ENCODE results near the gene SLC10A2. TPM values are rescaled to one million over a fixed set of nuclear protein-coding genes. Genes with fewer than 3 reads are reported as not detected.

SLC10A2 gene
- total and polyA plus RNA-seq, 2 donors: not detected

DNA sequence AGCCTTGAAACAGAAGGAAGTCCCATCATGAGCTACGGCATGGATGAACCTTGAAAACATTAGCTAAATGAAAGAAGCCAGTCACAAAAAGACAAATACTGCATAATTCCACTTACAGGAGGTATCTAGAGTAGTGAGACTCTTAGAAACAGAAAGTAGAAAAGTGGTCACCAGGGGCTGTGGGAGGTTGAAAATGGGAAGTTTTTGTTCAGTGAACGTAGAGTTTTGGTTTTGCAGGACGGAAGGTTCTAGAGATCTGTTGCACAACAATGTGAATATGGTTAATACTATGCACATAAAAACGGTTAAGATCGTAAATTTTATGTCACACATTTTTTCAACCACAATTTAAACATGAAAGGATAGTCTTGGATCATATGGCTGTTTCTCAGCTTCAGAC, 11.9 kb upstream of the SLC10A2 start:
- H3K36me3 ChIP-seq (ENCODE audit: insufficient read depth): no peaks in the 10 kb centered on the region
- no peaks in the 10 kb centered on the region for H3K4me1 ChIP-seq (ENCODE audit: insufficient read depth)
- no peak overlapping the region for H3K27ac ChIP-seq (ENCODE audit: low read depth)
- WGBS: 77% methylated on average over 5 of the region's 5 CpGs
- no peak overlapping the region for H3K4me3 ChIP-seq (ENCODE audit: low read depth, low read length)
- no peak for DNase-seq (ENCODE audit: extremely low spot score)

DNA sequence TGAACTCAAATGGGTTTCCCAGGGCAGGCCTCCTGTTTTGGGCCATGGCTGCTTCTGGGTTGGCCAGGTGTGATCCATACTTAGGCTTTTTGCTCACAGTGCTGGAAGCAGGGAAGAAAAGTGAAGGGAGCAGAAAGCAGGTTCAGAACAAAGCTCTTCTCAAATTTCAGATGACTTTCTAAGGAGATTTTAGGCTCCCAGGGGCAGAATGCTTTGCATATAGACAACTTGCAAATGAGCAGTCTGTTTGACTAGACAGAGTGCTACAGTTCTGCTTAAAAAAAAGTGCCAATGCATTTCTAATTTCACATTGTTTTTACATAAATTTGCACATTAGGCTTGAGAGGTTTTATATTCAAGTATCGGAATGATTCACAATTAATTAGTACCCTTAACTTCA, 2.6 kb upstream of the SLC10A2 start:
- H3K4me1 ChIP-seq (ENCODE audit: insufficient read depth): no peaks in the 10 kb centered on the region
- no peak overlapping the region for H3K4me3 ChIP-seq (ENCODE audit: low read depth, low read length)
- no peak for DNase-seq (ENCODE audit: extremely low spot score)
- 98% methylated on average over 1 of the region's 1 CpG for WGBS
- no peak overlapping the region for H3K27ac ChIP-seq (ENCODE audit: low read depth)
- peaks cover 1% of the 10 kb centered on the region for H3K36me3 ChIP-seq (ENCODE audit: insufficient read depth)

DNA sequence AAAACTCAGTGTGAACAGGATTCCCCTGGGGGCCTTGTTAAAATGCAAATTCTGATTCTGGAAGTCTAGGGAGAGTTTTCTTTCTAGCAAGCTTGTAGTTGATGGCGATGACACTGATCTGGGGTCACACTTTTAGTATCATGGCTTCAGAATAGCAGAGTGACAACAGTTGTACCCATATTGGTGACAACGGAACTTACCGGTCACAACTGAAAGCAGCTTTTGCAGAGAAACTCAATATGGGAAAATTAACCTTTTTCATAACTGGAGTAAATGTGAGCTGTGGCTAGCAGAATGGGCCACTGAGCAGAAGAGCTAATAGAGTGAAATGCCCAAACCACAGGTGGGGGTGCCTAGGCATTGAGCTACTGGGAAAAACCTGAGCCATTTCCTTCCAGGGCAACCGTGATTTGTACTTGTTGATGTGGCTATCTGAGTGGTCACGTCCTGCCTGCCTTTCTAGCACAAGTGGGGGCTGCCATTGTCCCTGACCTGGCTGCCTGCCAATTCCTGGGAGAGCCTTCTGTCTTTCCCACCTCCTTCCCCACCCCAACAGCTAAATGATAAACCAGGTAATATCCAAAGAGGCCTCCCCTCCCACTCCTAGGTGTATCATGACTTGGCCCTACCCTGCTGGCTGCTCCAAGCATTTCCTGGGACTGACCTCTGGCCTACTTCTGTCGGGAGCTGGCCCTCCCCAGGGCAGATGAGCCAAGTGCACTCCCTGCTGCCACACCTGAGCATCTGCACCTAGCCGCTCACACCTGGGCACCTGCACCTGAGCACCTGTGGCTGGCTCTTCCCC, 1.7 kb upstream of the SLC10A2 start:
- Histone ChIP-seq H3K4me1 (ENCODE audit: insufficient read depth) (no peaks in the 10 kb centered on the region), H3K36me3 (ENCODE audit: insufficient read depth) (peaks cover 1% of the 10 kb centered on the region), H3K4me3 (ENCODE audit: low read depth, low read length) (no peak overlapping the region), H3K27ac (ENCODE audit: low read depth) (no peak overlapping the region)
- WGBS: 81% methylated on average over 7 of the region's 7 CpGs
- no peak for DNase-seq (ENCODE audit: extremely low spot score)

DNA sequence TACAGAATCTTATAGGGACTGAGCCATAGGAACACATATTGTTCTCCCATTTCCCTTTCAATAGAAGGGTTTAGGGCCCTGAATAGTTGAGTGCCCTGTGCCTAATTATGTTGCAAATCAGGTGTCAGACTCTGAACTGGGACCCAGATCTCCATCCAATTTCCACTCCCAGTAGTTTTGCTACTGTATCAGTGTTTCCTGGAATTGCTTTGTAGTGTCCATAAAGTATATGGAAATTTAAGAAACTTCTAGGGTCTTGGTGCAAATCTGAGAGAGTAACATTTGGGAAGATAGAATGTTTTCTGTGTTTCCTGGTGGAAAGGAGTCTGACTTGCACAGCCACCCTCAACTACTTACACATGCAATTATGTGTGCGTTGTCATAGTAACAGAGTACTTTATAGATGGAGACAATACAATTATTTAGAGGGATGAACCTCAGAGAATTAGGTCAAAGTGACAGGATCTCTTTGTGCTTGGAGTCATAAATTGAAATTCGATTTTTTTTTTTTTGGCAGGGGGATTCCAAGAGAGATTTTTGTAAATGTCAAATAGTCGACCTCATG, 646 bp upstream of the SLC10A2 start:
- no peak overlapping the region for H3K27ac ChIP-seq (ENCODE audit: low read depth)
- no peak overlapping the region for H3K4me3 ChIP-seq (ENCODE audit: low read depth, low read length)
- WGBS: 65% methylated on average over 3 of the region's 3 CpGs
- no peak for DNase-seq (ENCODE audit: extremely low spot score)
- H3K4me1 ChIP-seq (ENCODE audit: insufficient read depth): no peaks in the 10 kb centered on the region
- H3K36me3 ChIP-seq (ENCODE audit: insufficient read depth): peaks cover 1% of the 10 kb centered on the region

DNA sequence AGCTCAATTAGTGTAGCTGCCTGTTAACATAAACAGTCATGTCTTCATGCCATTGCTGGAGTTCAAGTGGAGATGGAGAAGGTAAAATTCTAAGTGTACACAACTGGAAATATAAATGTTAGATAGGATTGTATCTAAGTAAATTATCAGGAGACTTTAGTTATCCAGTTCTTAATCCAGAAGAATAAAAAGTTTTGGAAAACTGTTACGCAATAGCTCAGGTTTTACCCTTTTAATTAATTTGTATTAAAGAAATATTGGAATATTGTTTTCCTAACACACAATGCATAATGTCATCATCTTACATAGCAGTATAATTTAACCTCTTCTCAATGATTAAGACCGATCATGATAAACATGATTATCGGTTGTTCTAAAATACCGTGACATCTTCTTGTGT, 2.8 kb downstream of the SLC10A2 start:
- WGBS: 96% methylated on average over 4 of the region's 4 CpGs
- no peaks in the 10 kb centered on the region for H3K36me3 ChIP-seq (ENCODE audit: insufficient read depth)
- no peak overlapping the region for H3K4me3 ChIP-seq (ENCODE audit: low read depth, low read length)
- no peaks in the 10 kb centered on the region for H3K4me1 ChIP-seq (ENCODE audit: insufficient read depth)
- no peak for DNase-seq (ENCODE audit: extremely low spot score)
- H3K27ac ChIP-seq (ENCODE audit: low read depth): no peak overlapping the region

DNA sequence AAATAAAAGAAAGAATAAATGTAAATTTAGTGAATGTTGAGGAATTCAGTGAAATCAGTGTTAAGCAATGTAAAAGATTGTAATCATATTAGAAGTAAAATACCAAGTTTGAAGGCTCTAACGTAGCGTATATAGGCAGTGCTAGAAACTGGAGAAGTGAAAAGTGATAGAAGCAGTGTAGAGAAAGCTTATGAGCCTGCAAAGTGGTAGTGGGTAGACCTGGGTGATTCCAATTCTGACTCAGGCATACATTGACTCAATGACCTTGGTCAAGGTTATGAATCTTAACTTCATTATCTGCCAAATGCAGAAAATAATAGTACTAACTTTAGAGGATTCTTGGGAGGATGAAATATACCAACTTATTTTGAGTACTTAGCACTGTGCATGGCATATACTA, 4.1 kb downstream of the SLC10A2 start:
- DNase-seq (ENCODE audit: extremely low spot score): no peak
- Histone ChIP-seq H3K4me1 (ENCODE audit: insufficient read depth) (no peaks in the 10 kb centered on the region), H3K4me3 (ENCODE audit: low read depth, low read length) (no peak overlapping the region), H3K36me3 (ENCODE audit: insufficient read depth) (no peaks in the 10 kb centered on the region), H3K27ac (ENCODE audit: low read depth) (no peak overlapping the region)
- WGBS: 86% methylated on average over 2 of the region's 2 CpGs

DNA sequence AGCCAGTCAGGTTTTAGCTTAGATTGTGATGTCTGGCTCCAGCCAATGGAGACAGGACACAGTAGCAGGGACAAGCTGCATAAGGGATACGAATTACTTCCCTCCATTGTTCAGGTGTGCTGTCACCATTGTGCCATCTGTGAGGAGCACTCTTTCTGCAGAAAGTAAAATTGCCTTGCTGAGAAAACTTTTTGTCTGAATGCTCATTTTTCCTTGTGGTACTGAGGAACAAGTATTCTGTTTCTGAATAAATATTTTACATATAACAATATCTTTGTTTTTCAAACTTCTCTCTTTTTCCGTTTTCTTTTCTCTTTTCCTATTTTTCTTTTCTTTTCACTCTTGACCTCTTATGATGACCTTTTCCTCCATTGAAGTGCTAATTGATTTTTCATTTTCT, 10.2 kb downstream of the SLC10A2 start:
- no peak for DNase-seq (ENCODE audit: extremely low spot score)
- no peak overlapping the region for H3K4me3 ChIP-seq (ENCODE audit: low read depth, low read length)
- no peaks in the 10 kb centered on the region for H3K4me1 ChIP-seq (ENCODE audit: insufficient read depth)
- 90% methylated on average over 2 of the region's 2 CpGs for WGBS
- no peaks in the 10 kb centered on the region for H3K36me3 ChIP-seq (ENCODE audit: insufficient read depth)
- no peak overlapping the region for H3K27ac ChIP-seq (ENCODE audit: low read depth)

DNA sequence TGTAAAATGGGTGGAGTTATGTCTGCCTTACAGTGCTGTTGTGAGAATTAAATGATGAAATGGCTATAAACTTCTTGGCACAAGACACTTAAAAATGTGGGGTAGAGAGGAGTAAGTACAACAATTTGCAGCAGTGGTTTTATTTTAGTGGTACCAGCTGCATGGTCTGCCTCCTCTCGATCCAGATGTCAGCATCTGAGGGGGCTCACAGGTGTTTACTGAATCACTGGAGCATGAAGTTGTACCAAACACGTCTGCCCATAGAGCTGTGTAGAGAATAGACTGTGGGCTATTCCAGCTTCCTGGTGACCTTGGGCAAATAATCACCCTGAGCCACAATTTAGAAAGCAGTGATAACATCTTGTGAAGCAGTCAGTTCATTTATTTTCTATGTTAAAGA, 11.1 kb downstream of the SLC10A2 start:
- H3K27ac ChIP-seq (ENCODE audit: low read depth): no peak overlapping the region
- no peaks in the 10 kb centered on the region for H3K36me3 ChIP-seq (ENCODE audit: insufficient read depth)
- no peaks in the 10 kb centered on the region for H3K4me1 ChIP-seq (ENCODE audit: insufficient read depth)
- no peak for DNase-seq (ENCODE audit: extremely low spot score)
- 72% methylated on average over 2 of the region's 2 CpGs for WGBS
- no peak overlapping the region for H3K4me3 ChIP-seq (ENCODE audit: low read depth, low read length)

DNA sequence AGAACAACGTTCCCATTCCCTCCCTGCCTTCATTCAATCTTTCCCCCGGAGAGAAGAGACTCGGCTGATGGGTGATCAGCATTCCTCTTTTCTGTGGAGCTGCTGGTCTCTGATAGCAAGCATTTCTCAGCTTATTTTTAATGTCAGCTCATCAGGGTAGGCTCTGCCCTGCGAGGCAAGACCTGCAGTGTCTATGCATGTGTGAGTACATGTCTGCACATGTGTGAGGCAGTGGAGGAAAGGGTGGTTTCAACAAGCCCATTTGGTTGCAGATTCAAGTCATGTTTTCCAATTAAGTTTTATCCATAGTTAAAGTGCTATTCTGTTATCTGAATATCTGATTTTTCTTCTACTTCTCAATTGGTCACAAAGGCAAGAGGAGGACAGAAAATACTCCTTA, 19.5 kb downstream of the SLC10A2 start:
- no peak for DNase-seq (ENCODE audit: extremely low spot score)
- Histone ChIP-seq H3K36me3 (ENCODE audit: insufficient read depth) (no peaks in the 10 kb centered on the region), H3K27ac (ENCODE audit: low read depth) (no peak overlapping the region), H3K4me3 (ENCODE audit: low read depth, low read length) (no peak overlapping the region), H3K4me1 (ENCODE audit: insufficient read depth) (no peaks in the 10 kb centered on the region)
- 81% methylated on average over 4 of the region's 4 CpGs for WGBS

DNA sequence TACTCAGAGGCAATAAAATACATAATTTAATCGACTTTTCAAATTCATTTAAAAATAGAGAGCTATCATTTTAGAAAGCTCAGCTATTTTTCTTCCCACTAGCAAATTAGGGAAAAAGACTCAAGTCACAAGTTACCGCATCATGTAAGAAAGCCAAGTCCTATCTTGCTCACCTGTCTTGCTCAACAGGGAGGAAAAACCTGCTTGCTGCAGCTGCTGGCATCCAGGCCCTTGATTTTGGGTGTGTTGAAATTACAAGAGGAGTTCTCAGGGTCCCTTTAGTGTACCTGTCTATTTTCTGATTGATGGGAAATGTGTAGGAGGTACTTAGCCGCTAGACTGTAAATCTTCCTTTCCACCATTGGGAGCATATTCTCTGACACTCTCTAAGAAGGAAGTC, 22.2 kb downstream of the SLC10A2 start:
- no peaks in the 10 kb centered on the region for H3K4me1 ChIP-seq (ENCODE audit: insufficient read depth)
- H3K36me3 ChIP-seq (ENCODE audit: insufficient read depth): no peaks in the 10 kb centered on the region
- H3K27ac ChIP-seq (ENCODE audit: low read depth): no peak overlapping the region
- 86% methylated on average over 3 of the region's 3 CpGs for WGBS
- DNase-seq (ENCODE audit: extremely low spot score): peak; percentile 61
- no peak overlapping the region for H3K4me3 ChIP-seq (ENCODE audit: low read depth, low read length)

DNA sequence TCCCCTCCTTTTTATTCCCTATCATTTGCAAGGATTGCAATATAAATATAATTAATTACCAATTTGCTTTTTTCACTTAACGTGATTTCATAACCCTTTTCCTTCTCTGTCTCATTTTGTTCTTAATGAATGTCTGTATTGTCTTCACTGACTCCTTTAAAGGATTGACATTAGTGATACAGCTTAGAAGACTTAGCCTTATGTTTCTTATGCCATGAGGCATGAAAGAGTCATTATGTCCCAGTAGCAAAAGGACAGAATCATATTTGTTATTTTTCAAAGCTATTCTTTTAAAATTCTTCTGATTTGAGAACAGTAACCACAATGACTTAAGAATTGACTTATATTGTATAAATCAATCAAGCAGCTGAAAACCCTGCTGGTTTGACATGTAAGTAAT, 26.2 kb downstream of the SLC10A2 start:
- Histone ChIP-seq H3K27ac (ENCODE audit: low read depth) (no peak overlapping the region), H3K36me3 (ENCODE audit: insufficient read depth) (no peaks in the 10 kb centered on the region), H3K4me1 (ENCODE audit: insufficient read depth) (no peaks in the 10 kb centered on the region), H3K4me3 (ENCODE audit: low read depth, low read length) (no peak overlapping the region)
- no peak for DNase-seq (ENCODE audit: extremely low spot score)
- WGBS: 91% methylated on average over 1 of the region's 1 CpG

DNA sequence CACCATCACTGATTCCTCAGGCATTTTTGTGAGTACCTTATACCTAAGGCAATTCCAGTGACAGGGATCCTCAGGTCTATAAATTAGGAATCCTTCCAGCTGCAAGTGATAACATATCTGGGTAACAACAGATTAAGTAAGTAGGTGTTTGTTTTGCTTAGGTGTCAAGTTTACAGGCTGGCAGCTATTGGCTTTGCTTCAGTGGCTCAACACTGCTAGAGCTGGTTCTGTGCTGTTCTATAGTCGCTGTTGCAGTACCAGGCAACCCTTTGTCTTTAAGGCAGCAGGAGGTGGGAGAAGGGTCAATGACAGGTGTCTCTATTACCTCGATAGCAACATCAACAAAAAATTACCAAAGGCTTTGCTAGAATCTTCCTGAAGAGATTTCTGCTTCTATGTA, 27.0 kb downstream of the SLC10A2 start:
- 48% methylated on average over 2 of the region's 2 CpGs for WGBS
- Histone ChIP-seq H3K4me1 (ENCODE audit: insufficient read depth) (no peaks in the 10 kb centered on the region), H3K4me3 (ENCODE audit: low read depth, low read length) (no peak overlapping the region), H3K36me3 (ENCODE audit: insufficient read depth) (no peaks in the 10 kb centered on the region), H3K27ac (ENCODE audit: low read depth) (no peak overlapping the region)
- DNase-seq (ENCODE audit: extremely low spot score): no peak

DNA sequence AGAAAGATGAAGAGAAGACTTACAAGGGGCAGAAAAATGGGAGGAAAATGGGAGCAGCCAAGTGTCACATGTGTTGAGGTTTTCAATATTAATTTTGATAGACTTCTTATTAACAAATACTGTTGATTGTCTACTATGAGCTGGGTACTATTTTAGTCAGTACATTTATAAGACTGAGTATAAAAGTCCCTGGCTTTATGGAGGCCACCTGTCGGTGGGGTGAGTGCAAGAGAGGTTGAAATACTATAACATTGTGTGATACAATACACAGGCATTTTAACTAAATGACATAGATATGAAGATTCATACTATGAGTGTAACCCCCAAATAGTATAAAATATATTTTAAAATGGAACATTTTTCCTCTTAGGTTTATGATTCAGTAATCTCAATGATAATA, 29.9 kb downstream of the SLC10A2 start:
- Histone ChIP-seq H3K36me3 (ENCODE audit: insufficient read depth) (no peaks in the 10 kb centered on the region), H3K4me1 (ENCODE audit: insufficient read depth) (no peaks in the 10 kb centered on the region), H3K27ac (ENCODE audit: low read depth) (no peak overlapping the region), H3K4me3 (ENCODE audit: low read depth, low read length) (no peak overlapping the region)
- 74% methylated on average over 1 of the region's 1 CpG for WGBS
- no peak for DNase-seq (ENCODE audit: extremely low spot score)

DNA sequence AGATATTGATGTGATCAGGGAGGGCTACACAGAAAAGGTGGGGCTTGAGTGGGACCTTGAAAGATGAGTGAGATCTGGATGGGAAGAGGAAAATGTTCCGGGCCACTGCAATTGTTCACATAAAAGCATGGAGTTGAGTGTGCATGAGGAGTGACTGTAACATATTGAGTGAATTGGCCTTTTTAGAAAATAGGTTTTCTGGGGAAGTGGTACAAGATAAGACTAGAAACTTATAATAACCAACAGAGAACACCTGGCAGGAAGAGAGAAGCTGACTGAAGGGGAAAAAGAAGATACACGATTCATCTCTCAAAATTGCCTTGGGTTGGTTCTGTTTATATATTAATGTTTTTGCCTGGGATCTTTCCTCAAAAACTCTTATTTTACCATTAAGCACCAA, 32.2 kb downstream of the SLC10A2 start:
- no peak overlapping the region for H3K4me3 ChIP-seq (ENCODE audit: low read depth, low read length)

More for the DNA sequence above, 32.2 kb downstream of the SLC10A2 start:
- H3K27ac ChIP-seq (ENCODE audit: low read depth): no peak overlapping the region
- no peaks in the 10 kb centered on the region for H3K36me3 ChIP-seq (ENCODE audit: insufficient read depth)
- 76% methylated on average over 2 of the region's 2 CpGs for WGBS
- DNase-seq (ENCODE audit: extremely low spot score): no peak
- H3K4me1 ChIP-seq (ENCODE audit: insufficient read depth): no peaks in the 10 kb centered on the region
